IPS DF 4.7 (cell line): ENCODE data around the gene AACS.
"Not testable (repeated sequence)": the region's sequence is repeated elsewhere in the genome, so short reads cannot be mapped to it uniquely, and the experiment has no call there.

ENCODE experiments used
- DNase-seq: peaks from one replicate; pipeline ENCODE4 v3.0.0-alpha.2; 2013; ENCODE audit warnings: low spot score; ENCODE audit errors: extremely low read depth

Gene AACS

GRCh38 chr12:125065021-125065918, at the start of gene AACS:
AACS (plus strand) TSS chr12:125065435; CDS start chr12:125065585, 150 bp downstream.
- no peak for DNase-seq

GRCh38 chr12:125015680-125016310, 49.4 kb upstream of the AACS start:
- DNase-seq = no peak

- DNase-seq = no peak
Measured at GRCh38 chr12:125017801-125018200, 47.4 kb upstream of the AACS start.

- DNase-seq = no peak
Measured at GRCh38 chr12:125018356-125018755, 46.9 kb upstream of the AACS start.

- DNase-seq = no peak
Measured at GRCh38 chr12:125021096-125021495, 44.1 kb upstream of the AACS start.

GRCh38 chr12:125021771-125022170, 43.5 kb upstream of the AACS start:
- DNase-seq = no peak

- DNase-seq = no peak
Measured at GRCh38 chr12:125023065-125023464, 42.2 kb upstream of the AACS start.

- no peak for DNase-seq
Measured at GRCh38 chr12:125024949-125025563, 40.2 kb upstream of the AACS start.

GRCh38 chr12:125025606-125026235, 39.5 kb upstream of the AACS start:
- no peak for DNase-seq

GRCh38 chr12:125028106-125028505, 37.1 kb upstream of the AACS start:
- DNase-seq = no peak

- no peak for DNase-seq
Measured at GRCh38 chr12:125029761-125030358, 35.4 kb upstream of the AACS start.

GRCh38 chr12:125031471-125031870, 33.8 kb upstream of the AACS start:
- DNase-seq = not testable (repeated sequence)

- DNase-seq = no peak
Measured at GRCh38 chr12:125032466-125033152, 32.6 kb upstream of the AACS start.

GRCh38 chr12:125033288-125033687, 31.9 kb upstream of the AACS start:
- no peak for DNase-seq

GRCh38 chr12:125038976-125039625, 26.1 kb upstream of the AACS start:
- DNase-seq = no peak

GRCh38 chr12:125049093-125049458, 16.2 kb upstream of the AACS start:
- no peak for DNase-seq

GRCh38 chr12:125050446-125050845, 14.8 kb upstream of the AACS start:
- no peak for DNase-seq

- no peak for DNase-seq
Measured at GRCh38 chr12:125050868-125051267, 14.4 kb upstream of the AACS start.

- DNase-seq = no peak
Measured at GRCh38 chr12:125053821-125054220, 11.4 kb upstream of the AACS start.

- DNase-seq = no peak
Measured at GRCh38 chr12:125055591-125055990, 9.6 kb upstream of the AACS start.
